GM23338 (cell line): ENCODE measurements around the gene SLC30A7. TPM values are rescaled to one million over a fixed set of nuclear protein-coding genes. Genes with fewer than 3 reads are reported as not detected.

ENCODE experiments used
- ATAC-seq: fragments of 200-7000 bp; cut with Tn5 transposase; 3 replicates; pipeline ENCODE4 v1.9.1; 2020
- DNase-seq: peaks from one replicate; pipeline ENCODE4 v3.0.0-alpha.2; 2015; ENCODE audit warnings: low spot score
- H2AFZ ChIP-seq: fragments of 200-600 bp; sonication (generic); 2 replicates; pipeline ENCODE4 v1.8.0; 2016; ENCODE audit warnings: antibody characterized with exemption, mild to moderate bottlenecking, moderate library complexity
- H3F3A ChIP-seq: fragments of 200-600 bp; sonication (generic); replicated peaks from 2 replicates; pipeline ENCODE4 v1.8.0; 2017; ENCODE audit warnings: antibody characterized with exemption, mixed run types, low read depth
- H3K27ac ChIP-seq: fragments of 200-600 bp; sonication (generic); 2 replicates; pipeline ENCODE4 v1.6.1; 2016; ENCODE audit warnings: low read depth
- H3K27me3 ChIP-seq: fragments of 200-600 bp; sonication (generic); 2 replicates; pipeline ENCODE4 v1.8.0; 2016; ENCODE audit warnings: mild to moderate bottlenecking, mixed run types, moderate library complexity; ENCODE audit not compliant: insufficient read depth
- H3K36me3 ChIP-seq: fragments of 200-600 bp; sonication (generic); 2 replicates; pipeline ENCODE4 v1.8.0; 2016; ENCODE audit warnings: mild to moderate bottlenecking; ENCODE audit not compliant: insufficient read depth
- H3K4me1 ChIP-seq: fragments of 200-600 bp; sonication (generic); 2 replicates; pipeline ENCODE4 v1.8.0; 2016; ENCODE audit warnings: mild to moderate bottlenecking, moderate library complexity; ENCODE audit not compliant: insufficient read depth
- H3K4me2 ChIP-seq: fragments of 200-600 bp; sonication (generic); 2 replicates; pipeline ENCODE4 v1.7.1; 2017; ENCODE audit warnings: mixed run types
- H3K4me3 ChIP-seq: fragments of 200-600 bp; sonication (generic); 2 replicates; pipeline ENCODE4 v1.6.1; 2016; ENCODE audit warnings: mixed run types
- H3K79me2 ChIP-seq: fragments of 200-600 bp; sonication (generic); replicated peaks from 2 replicates; pipeline ENCODE4 v1.8.0; 2017; ENCODE audit warnings: mild to moderate bottlenecking; ENCODE audit not compliant: insufficient read depth
- H3K9me2 ChIP-seq: fragments of 200-600 bp; sonication (generic); 2 replicates; pipeline ENCODE4 v1.8.0; 2017; ENCODE audit not compliant: insufficient read depth
- H4K20me1 ChIP-seq: fragments of 200-600 bp; sonication (generic); replicated peaks from 2 replicates; pipeline ENCODE4 v1.8.0; 2017; ENCODE audit warnings: mild to moderate bottlenecking; ENCODE audit not compliant: insufficient read depth
- H3K27ac Mint-ChIP-seq: 2 replicates; pipeline ENCODE4 v1.8.0; 2020; ENCODE audit warnings: inconsistent platforms, mild to moderate bottlenecking, moderate library complexity, mixed read lengths
- H3K27me3 Mint-ChIP-seq: 3 replicates; pipeline ENCODE4 v1.8.0; 2022; ENCODE audit warnings: low read depth, mild to moderate bottlenecking, moderate library complexity, mixed read lengths, inconsistent platforms; ENCODE audit not compliant: insufficient read depth, poor library complexity
- H3K36me3 Mint-ChIP-seq: 3 replicates; pipeline ENCODE4 v1.8.0; 2021; ENCODE audit warnings: low read depth, mild to moderate bottlenecking, inconsistent platforms, moderate library complexity, mixed read lengths
- H3K4me1 Mint-ChIP-seq: 3 replicates; pipeline ENCODE4 v1.8.0; 2020; ENCODE audit warnings: mild to moderate bottlenecking, inconsistent platforms, mixed read lengths
- H3K4me3 Mint-ChIP-seq: 3 replicates; pipeline ENCODE4 v1.8.0; 2021; ENCODE audit warnings: moderate library complexity, mild to moderate bottlenecking, inconsistent platforms, mixed read lengths
- H3K9me3 Mint-ChIP-seq: 3 replicates; pipeline ENCODE4 v1.8.0; 2020; ENCODE audit warnings: moderate library complexity, mild to moderate bottlenecking, inconsistent platforms, mixed read lengths
- CREB1 ChIP-seq: fragments of 250-450 bp; sonication (Bioruptor Pico); IDR thresholded peaks from 2 replicates; pipeline ENCODE4 v1.5.0; 2020; ENCODE audit warnings: low read depth, mild to moderate bottlenecking, moderate library complexity
- EZH2 ChIP-seq: fragments of 200-600 bp; sonication (generic); IDR thresholded peaks from one replicate; pipeline ENCODE4 v1.8.0; 2017; ENCODE audit warnings: antibody characterized with exemption, mild to moderate bottlenecking, low read depth; ENCODE audit not compliant: unreplicated experiment
- EZH2phosphoT487 ChIP-seq: fragments of 200-600 bp; sonication (generic); IDR thresholded peaks from one replicate; pipeline ENCODE4 v1.8.1; 2018; ENCODE audit warnings: antibody characterized with exemption; ENCODE audit not compliant: unreplicated experiment
- JUNB ChIP-seq: IDR thresholded peaks from one replicate; pipeline ENCODE4 v1.6.1; 2016; ENCODE audit warnings: antibody characterized with exemption; ENCODE audit not compliant: unreplicated experiment
- NANOG ChIP-seq: IDR thresholded peaks from 2 replicates; pipeline ENCODE4 v1.6.1; 2016; ENCODE audit warnings: antibody characterized with exemption, borderline replicate concordance
- POLR2AphosphoS5 ChIP-seq: IDR thresholded peaks from 2 replicates; pipeline ENCODE4 v1.6.1; 2016; ENCODE audit warnings: antibody characterized with exemption, low read depth
- STAT1 ChIP-seq: IDR thresholded peaks from one replicate; pipeline ENCODE4 v1.6.1; 2016; ENCODE audit warnings: antibody characterized with exemption; ENCODE audit not compliant: unreplicated experiment
- ZNF114 ChIP-seq: fragments of 250-450 bp; sonication (Bioruptor Pico); IDR thresholded peaks from 2 replicates; pipeline ENCODE4 v1.5.0; 2020; ENCODE audit warnings: mild to moderate bottlenecking, moderate library complexity
- ZNF331 ChIP-seq: fragments of 250-450 bp; sonication (Bioruptor Pico); IDR thresholded peaks from 2 replicates; pipeline ENCODE4 v1.5.0; 2020; ENCODE audit warnings: low read depth, mild to moderate bottlenecking, moderate library complexity
- polyA plus RNA-seq: library from polyadenylated mRNA; unstranded; fragments of >200 nt; fragmentation: Nextera tagmentation; extraction: Ambion mirVana; gene quantifications from 2 replicates; pipeline ENCODE4 v1.2.1, GENCODE V29; 2016
- total RNA-seq: library from RNA; depleted of rRNA; stranded (reverse); fragments of >200 nt; shearing (Covaris generic); gene quantifications from 2 replicates; pipeline ENCODE4 v1.2.3, GENCODE V29; 2014
- TF ChIP-seq, protein P1 (sequence below): IDR thresholded peaks from one replicate; pipeline ENCODE4 v1.6.1; 2018; ENCODE audit warnings: antibody characterized with exemption; ENCODE audit not compliant: unreplicated experiment
- TF ChIP-seq, protein P2 (sequence below), 2 experiments: fragments of 200-600 bp in 1 of 2; sonication (generic) in 1 of 2; conservative IDR thresholded peaks; 2 replicates each; pipeline versions ENCODE4 v1.5.1 to v1.6.1; 2016 to 2017; ENCODE audit warnings: antibody characterized with exemption in 2 of 2, low read depth in 2 of 2, mild to moderate bottlenecking in 2 of 2, moderate library complexity in 1 of 2
- TF ChIP-seq, protein P3 (sequence below): fragments of 250-450 bp; sonication (Bioruptor Pico); IDR thresholded peaks from 2 replicates; pipeline ENCODE4 v1.5.0; 2020; ENCODE audit warnings: mild to moderate bottlenecking, moderate library complexity
- TF ChIP-seq, protein P4 (sequence below): IDR thresholded peaks from 2 replicates; pipeline ENCODE4 v1.6.1; 2016; ENCODE audit warnings: antibody characterized with exemption

The SLC30A7 gene
- total and polyA plus RNA-seq, 2 experiments from 2014 or later, result 9.8 to 25.1 TPM

DNA sequence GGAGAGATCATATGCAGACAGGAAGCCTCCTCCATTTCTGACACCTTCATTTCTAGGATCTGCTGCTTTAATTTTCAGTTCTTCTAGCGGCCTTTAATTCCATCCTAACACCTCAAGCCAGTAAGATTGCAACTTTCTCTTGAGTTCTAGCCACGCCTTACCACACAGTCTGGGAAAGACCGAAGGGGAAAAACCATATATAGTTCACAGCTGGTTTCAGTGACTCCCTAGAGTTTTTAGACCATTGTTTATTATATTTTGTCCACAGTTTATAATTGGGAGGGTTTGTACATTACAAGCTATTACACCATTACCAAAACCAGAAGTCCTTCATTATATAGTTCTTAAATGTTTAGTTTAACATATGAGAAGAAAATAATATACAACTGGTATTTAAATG lies 92.2 kb downstream of the SLC30A7 start:
- H3K27ac Mint-ChIP-seq, result no peak overlapping the region
- peaks cover 4% of the 10 kb centered on the region; the same call in 1 of the 2 replicates for H4K20me1 ChIP-seq
- H3K4me1 Mint-ChIP-seq, result peaks cover 2% of the 10 kb centered on the region; the same call in 1 of the 3 replicates
- DNase-seq (no peak), ATAC-seq (no peak)
- no peak overlapping the region for H3K4me3 ChIP-seq
- no peaks in the 10 kb centered on the region for H3K79me2 ChIP-seq
- H3K9me2 ChIP-seq, result no peaks in the 10 kb centered on the region
- H3K9me3 Mint-ChIP-seq, result no peaks in the 10 kb centered on the region
- peaks cover 26% of the 10 kb centered on the region for H3K36me3 Mint-ChIP-seq
- H3K4me2 ChIP-seq, result no peak overlapping the region
- no peak overlapping the region for H3K27ac ChIP-seq
- no peak overlapping the region for H3K4me3 Mint-ChIP-seq
- peaks cover 17% of the 10 kb centered on the region for H3K36me3 ChIP-seq
- H2AFZ ChIP-seq, result no peak overlapping the region
- peaks cover 2% of the 10 kb centered on the region for H3K27me3 Mint-ChIP-seq
- no peaks in the 10 kb centered on the region for H3K27me3 ChIP-seq
- TF ChIP-seq ZNF331 (CRISPR knock-in tag) (no peak), EZH2 (no peak), ZNF114 (CRISPR knock-in tag) (no peak), POLR2AphosphoS5 (no peak), JUNB (no peak), NANOG (no peak), CREB1 (CRISPR knock-in tag) (no peak), STAT1 (no peak), EZH2phosphoT487 (no peak)
- TF ChIP-seq, protein P1, sequence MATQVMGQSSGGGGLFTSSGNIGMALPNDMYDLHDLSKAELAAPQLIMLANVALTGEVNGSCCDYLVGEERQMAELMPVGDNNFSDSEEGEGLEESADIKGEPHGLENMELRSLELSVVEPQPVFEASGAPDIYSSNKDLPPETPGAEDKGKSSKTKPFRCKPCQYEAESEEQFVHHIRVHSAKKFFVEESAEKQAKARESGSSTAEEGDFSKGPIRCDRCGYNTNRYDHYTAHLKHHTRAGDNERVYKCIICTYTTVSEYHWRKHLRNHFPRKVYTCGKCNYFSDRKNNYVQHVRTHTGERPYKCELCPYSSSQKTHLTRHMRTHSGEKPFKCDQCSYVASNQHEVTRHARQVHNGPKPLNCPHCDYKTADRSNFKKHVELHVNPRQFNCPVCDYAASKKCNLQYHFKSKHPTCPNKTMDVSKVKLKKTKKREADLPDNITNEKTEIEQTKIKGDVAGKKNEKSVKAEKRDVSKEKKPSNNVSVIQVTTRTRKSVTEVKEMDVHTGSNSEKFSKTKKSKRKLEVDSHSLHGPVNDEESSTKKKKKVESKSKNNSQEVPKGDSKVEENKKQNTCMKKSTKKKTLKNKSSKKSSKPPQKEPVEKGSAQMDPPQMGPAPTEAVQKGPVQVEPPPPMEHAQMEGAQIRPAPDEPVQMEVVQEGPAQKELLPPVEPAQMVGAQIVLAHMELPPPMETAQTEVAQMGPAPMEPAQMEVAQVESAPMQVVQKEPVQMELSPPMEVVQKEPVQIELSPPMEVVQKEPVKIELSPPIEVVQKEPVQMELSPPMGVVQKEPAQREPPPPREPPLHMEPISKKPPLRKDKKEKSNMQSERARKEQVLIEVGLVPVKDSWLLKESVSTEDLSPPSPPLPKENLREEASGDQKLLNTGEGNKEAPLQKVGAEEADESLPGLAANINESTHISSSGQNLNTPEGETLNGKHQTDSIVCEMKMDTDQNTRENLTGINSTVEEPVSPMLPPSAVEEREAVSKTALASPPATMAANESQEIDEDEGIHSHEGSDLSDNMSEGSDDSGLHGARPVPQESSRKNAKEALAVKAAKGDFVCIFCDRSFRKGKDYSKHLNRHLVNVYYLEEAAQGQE, result no peak
- TF ChIP-seq, protein P2, sequence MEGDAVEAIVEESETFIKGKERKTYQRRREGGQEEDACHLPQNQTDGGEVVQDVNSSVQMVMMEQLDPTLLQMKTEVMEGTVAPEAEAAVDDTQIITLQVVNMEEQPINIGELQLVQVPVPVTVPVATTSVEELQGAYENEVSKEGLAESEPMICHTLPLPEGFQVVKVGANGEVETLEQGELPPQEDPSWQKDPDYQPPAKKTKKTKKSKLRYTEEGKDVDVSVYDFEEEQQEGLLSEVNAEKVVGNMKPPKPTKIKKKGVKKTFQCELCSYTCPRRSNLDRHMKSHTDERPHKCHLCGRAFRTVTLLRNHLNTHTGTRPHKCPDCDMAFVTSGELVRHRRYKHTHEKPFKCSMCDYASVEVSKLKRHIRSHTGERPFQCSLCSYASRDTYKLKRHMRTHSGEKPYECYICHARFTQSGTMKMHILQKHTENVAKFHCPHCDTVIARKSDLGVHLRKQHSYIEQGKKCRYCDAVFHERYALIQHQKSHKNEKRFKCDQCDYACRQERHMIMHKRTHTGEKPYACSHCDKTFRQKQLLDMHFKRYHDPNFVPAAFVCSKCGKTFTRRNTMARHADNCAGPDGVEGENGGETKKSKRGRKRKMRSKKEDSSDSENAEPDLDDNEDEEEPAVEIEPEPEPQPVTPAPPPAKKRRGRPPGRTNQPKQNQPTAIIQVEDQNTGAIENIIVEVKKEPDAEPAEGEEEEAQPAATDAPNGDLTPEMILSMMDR (conservative IDR thresholded peaks at IDR 0.05; ENCODE audit: low read depth in 2 of 2), result no peak
- TF ChIP-seq, protein P3, sequence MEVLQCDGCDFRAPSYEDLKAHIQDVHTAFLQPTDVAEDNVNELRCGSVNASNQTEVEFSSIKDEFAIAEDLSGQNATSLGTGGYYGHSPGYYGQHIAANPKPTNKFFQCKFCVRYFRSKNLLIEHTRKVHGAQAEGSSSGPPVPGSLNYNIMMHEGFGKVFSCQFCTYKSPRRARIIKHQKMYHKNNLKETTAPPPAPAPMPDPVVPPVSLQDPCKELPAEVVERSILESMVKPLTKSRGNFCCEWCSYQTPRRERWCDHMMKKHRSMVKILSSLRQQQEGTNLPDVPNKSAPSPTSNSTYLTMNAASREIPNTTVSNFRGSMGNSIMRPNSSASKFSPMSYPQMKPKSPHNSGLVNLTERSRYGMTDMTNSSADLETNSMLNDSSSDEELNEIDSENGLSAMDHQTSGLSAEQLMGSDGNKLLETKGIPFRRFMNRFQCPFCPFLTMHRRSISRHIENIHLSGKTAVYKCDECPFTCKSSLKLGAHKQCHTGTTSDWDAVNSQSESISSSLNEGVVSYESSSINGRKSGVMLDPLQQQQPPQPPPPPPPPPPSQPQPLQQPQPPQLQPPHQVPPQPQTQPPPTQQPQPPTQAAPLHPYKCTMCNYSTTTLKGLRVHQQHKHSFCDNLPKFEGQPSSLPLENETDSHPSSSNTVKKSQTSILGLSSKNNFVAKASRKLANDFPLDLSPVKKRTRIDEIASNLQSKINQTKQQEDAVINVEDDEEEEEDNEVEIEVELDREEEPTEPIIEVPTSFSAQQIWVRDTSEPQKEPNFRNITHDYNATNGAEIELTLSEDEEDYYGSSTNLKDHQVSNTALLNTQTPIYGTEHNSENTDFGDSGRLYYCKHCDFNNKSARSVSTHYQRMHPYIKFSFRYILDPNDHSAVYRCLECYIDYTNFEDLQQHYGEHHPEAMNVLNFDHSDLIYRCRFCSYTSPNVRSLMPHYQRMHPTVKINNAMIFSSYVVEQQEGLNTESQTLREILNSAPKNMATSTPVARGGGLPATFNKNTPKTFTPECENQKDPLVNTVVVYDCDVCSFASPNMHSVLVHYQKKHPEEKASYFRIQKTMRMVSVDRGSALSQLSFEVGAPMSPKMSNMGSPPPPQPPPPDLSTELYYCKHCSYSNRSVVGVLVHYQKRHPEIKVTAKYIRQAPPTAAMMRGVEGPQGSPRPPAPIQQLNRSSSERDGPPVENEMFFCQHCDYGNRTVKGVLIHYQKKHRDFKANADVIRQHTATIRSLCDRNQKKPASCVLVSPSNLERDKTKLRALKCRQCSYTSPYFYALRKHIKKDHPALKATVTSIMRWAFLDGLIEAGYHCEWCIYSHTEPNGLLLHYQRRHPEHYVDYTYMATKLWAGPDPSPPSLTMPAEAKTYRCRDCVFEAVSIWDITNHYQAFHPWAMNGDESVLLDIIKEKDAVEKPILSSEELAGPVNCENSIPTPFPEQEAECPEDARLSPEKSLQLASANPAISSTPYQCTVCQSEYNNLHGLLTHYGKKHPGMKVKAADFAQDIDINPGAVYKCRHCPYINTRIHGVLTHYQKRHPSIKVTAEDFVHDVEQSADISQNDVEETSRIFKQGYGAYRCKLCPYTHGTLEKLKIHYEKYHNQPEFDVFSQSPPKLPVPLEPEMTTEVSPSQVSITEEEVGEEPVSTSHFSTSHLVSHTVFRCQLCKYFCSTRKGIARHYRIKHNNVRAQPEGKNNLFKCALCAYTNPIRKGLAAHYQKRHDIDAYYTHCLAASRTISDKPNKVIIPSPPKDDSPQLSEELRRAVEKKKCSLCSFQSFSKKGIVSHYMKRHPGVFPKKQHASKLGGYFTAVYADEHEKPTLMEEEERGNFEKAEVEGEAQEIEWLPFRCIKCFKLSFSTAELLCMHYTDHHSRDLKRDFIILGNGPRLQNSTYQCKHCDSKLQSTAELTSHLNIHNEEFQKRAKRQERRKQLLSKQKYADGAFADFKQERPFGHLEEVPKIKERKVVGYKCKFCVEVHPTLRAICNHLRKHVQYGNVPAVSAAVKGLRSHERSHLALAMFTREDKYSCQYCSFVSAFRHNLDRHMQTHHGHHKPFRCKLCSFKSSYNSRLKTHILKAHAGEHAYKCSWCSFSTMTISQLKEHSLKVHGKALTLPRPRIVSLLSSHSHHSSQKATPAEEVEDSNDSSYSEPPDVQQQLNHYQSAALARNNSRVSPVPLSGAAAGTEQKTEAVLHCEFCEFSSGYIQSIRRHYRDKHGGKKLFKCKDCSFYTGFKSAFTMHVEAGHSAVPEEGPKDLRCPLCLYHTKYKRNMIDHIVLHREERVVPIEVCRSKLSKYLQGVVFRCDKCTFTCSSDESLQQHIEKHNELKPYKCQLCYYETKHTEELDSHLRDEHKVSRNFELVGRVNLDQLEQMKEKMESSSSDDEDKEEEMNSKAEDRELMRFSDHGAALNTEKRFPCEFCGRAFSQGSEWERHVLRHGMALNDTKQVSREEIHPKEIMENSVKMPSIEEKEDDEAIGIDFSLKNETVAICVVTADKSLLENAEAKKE (CRISPR knock-in tag), result no peak
- TF ChIP-seq, protein P4, sequence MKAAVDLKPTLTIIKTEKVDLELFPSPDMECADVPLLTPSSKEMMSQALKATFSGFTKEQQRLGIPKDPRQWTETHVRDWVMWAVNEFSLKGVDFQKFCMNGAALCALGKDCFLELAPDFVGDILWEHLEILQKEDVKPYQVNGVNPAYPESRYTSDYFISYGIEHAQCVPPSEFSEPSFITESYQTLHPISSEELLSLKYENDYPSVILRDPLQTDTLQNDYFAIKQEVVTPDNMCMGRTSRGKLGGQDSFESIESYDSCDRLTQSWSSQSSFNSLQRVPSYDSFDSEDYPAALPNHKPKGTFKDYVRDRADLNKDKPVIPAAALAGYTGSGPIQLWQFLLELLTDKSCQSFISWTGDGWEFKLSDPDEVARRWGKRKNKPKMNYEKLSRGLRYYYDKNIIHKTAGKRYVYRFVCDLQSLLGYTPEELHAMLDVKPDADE, result no peak
- no peaks in the 10 kb centered on the region for H3F3A ChIP-seq
- no peaks in the 10 kb centered on the region for H3K4me1 ChIP-seq
